HG03432 (cell line): Measurements from ENCODE around the gene KREMEN1.
"Not testable (repeated sequence)": the region's sequence is repeated elsewhere in the genome, so short reads cannot be mapped to it uniquely, and the experiment has no call there.

Experiments
- ATAC-seq: cut with Tn5 transposase; IDR thresholded peaks from one replicate; pipeline ENCODE4 v1.9.1; 2021; ENCODE audit warnings: mild to moderate bottlenecking, moderate library complexity; ENCODE audit not compliant: unreplicated experiment

KREMEN1 gene

GRCh38 chr22:29102300-29102699 lies 29.5 kb downstream of the KREMEN1 start:
- no peak for ATAC-seq

GRCh38 chr22:29103121-29103520 lies 30.3 kb downstream of the KREMEN1 start:
- no peak for ATAC-seq

- no peak for ATAC-seq
These were observed 32.6 kb downstream of the KREMEN1 start for GRCh38 chr22:29105468-29105867.

GRCh38 chr22:29106839-29107238 lies 34.0 kb downstream of the KREMEN1 start:
- ATAC-seq = no peak

GRCh38 chr22:29108137-29108536 lies 35.3 kb downstream of the KREMEN1 start:
- no peak for ATAC-seq

- ATAC-seq = no peak
These were observed 37.0 kb downstream of the KREMEN1 start for GRCh38 chr22:29109822-29110221.

GRCh38 chr22:29110946-29111345 lies 38.1 kb downstream of the KREMEN1 start:
- ATAC-seq = no peak

- ATAC-seq = no peak
These were observed 39.3 kb downstream of the KREMEN1 start for GRCh38 chr22:29112121-29112520.

GRCh38 chr22:29112681-29113080 lies 39.8 kb downstream of the KREMEN1 start:
- ATAC-seq = no peak

- no peak for ATAC-seq
These were observed 40.5 kb downstream of the KREMEN1 start for GRCh38 chr22:29113319-29113718.

- ATAC-seq = no peak
These were observed 41.6 kb downstream of the KREMEN1 start for GRCh38 chr22:29114392-29114791.

- ATAC-seq = no peak
These were observed 43.0 kb downstream of the KREMEN1 start for GRCh38 chr22:29115682-29116288.

GRCh38 chr22:29116397-29117123 lies 43.7 kb downstream of the KREMEN1 start:
- no peak for ATAC-seq

GRCh38 chr22:29117799-29118477 lies 45.1 kb downstream of the KREMEN1 start:
- no peak for ATAC-seq

- not testable (repeated sequence) for ATAC-seq
These were observed 47.5 kb downstream of the KREMEN1 start for GRCh38 chr22:29120098-29120912.

GRCh38 chr22:29121124-29121523 lies 48.3 kb downstream of the KREMEN1 start:
- ATAC-seq = no peak

GRCh38 chr22:29122041-29122440 lies 49.2 kb downstream of the KREMEN1 start:
- no peak for ATAC-seq

GRCh38 chr22:29124777-29125442 lies 52.1 kb downstream of the KREMEN1 start:
- no peak for ATAC-seq

- no peak for ATAC-seq
These were observed 52.6 kb downstream of the KREMEN1 start for GRCh38 chr22:29125443-29125778.

- ATAC-seq = no peak
These were observed 53.0 kb downstream of the KREMEN1 start for GRCh38 chr22:29125844-29126243.
